ENCODE results near the gene CCNI2.

- TF ChIP-seq CTCF (IDR thresholded peaks at IDR 0.05; ENCODE audit: extremely low read depth in 1 of 2, insufficient read depth in 1 of 2, low read depth in 1 of 2, low read length in 2 of 2), result no peak
- no peak for TF ChIP-seq FOS (IDR thresholded peaks at IDR 0.05; ENCODE audit: borderline replicate concordance, insufficient read depth, low read length)
- no peak for TF ChIP-seq JUN (IDR thresholded peaks at IDR 0.05; ENCODE audit: borderline replicate concordance, insufficient read depth, insufficient read length, low read depth)
- TF ChIP-seq MAX (IDR thresholded peaks at IDR 0.05; ENCODE audit: insufficient read depth, insufficient read length), result no peak
- TF ChIP-seq POLR2A (IDR thresholded peaks at IDR 0.05; ENCODE audit: low read depth, low read length), result no peak
- TF ChIP-seq POLR2AphosphoS5 (IDR thresholded peaks at IDR 0.05; ENCODE audit: insufficient read depth, low read depth, low read length), result no peak
- no peak for TF ChIP-seq EZH2 (IDR thresholded peaks at IDR 0.05; ENCODE audit: borderline replicate concordance, low read depth, low read length, severe bottlenecking)
- TF ChIP-seq MYC (IDR thresholded peaks at IDR 0.05; ENCODE audit: low read depth, low read length), result no peak
Observed at GRCh38 chr5:132764051-132764450, 16.8 kb downstream of the CCNI2 start.
